Panc1 (cell line): ENCODE data around the gene PHF21A. TPM values are rescaled to one million over a fixed set of nuclear protein-coding genes. Genes with fewer than 3 reads are reported as not detected.

ENCODE experiments used
- ATAC-seq: fragments of 200-7000 bp; cut with Tn5 transposase; 2 replicates; pipeline ENCODE4 v1.9.1; 2020; ENCODE audit warnings: mild to moderate bottlenecking, moderate library complexity
- BruUV-seq: library from RNA; stranded (reverse); fragments of 400-500 nt; replicated peaks from 2 replicates; lab custom pipeline; 2021; lab: Mats Ljungman, UMichigan
- CTCF ChIA-PET: fragments of 300-600 bp; sonication (Branson Sonifier 250); formaldehyde crosslinking; loops from one replicate; lab custom pipeline; 2022; ENCODE audit warnings: antibody characterized with exemption; lab: Charles Lee
- POLR2A ChIA-PET: fragments of 300-600 bp; sonication (Branson Sonifier 250); formaldehyde crosslinking; loops from one replicate; lab custom pipeline; 2022; ENCODE audit warnings: antibody characterized with exemption; lab: Charles Lee
- DNase-seq: peaks from one replicate; pipeline ENCODE4 v3.0.0-alpha.2; 2010; ENCODE audit warnings: low read depth, low spot score
- H3K27ac ChIP-seq: 2 replicates; pipeline ENCODE4 v1.5.1; 2011; ENCODE audit warnings: mild to moderate bottlenecking, low read length, inconsistent platforms
- H3K27me3 ChIP-seq: fragments of 200-500 bp; sonication (Bioruptor generic); 2 replicates; pipeline ENCODE4 v1.6.0; 2014; ENCODE audit warnings: low read length, inconsistent platforms; ENCODE audit not compliant: control insufficient read depth, insufficient read depth
- H3K36me3 ChIP-seq: fragments of 200-500 bp; sonication (Bioruptor generic); 2 replicates; pipeline ENCODE4 v1.5.1; 2014; ENCODE audit warnings: inconsistent platforms, mild to moderate bottlenecking, low read length, moderate library complexity; ENCODE audit not compliant: control insufficient read depth, insufficient read depth
- H3K4me1 ChIP-seq: 2 replicates; pipeline ENCODE4 v1.5.1; 2011; ENCODE audit warnings: inconsistent platforms, mild to moderate bottlenecking, low read length, moderate library complexity; ENCODE audit not compliant: control insufficient read depth, insufficient read depth
- H3K4me3 ChIP-seq, 2 experiments: 2 replicates each; pipeline ENCODE4 v1.5.1; 2011 to 2012; ENCODE audit warnings: low read depth in 2 of 2, low read length in 2 of 2, mild to moderate bottlenecking in 2 of 2, inconsistent platforms in 1 of 2, moderate library complexity in 1 of 2
- H3K9me3 ChIP-seq: fragments of 200-500 bp; sonication (Bioruptor generic); 2 replicates; pipeline ENCODE4 v1.5.1; 2014; ENCODE audit warnings: low read depth, mild to moderate bottlenecking, inconsistent platforms, low read length, moderate library complexity; ENCODE audit not compliant: control insufficient read depth, insufficient read depth
- CTCF ChIP-seq: fragments of 450-650 bp; IDR thresholded peaks from 2 replicates; pipeline ENCODE4 v1.5.1; 2017; ENCODE audit warnings: mild to moderate bottlenecking
- POLR2AphosphoS5 ChIP-seq: IDR thresholded peaks from 2 replicates; pipeline ENCODE4 v1.6.1; 2012; ENCODE audit warnings: mild to moderate bottlenecking, low read depth, low read length, moderate library complexity
- REST ChIP-seq, 2 experiments: IDR thresholded peaks; 2 replicates each; pipeline ENCODE4 v1.6.1; 2011 to 2012; ENCODE audit warnings: low read depth in 2 of 2, control low read depth in 1 of 2, low read length in 1 of 2, mild to moderate bottlenecking in 1 of 2, moderate library complexity in 1 of 2; ENCODE audit not compliant: insufficient read depth in 1 of 2
- SIN3A ChIP-seq: IDR thresholded peaks from 2 replicates; pipeline ENCODE4 v1.6.1; 2012; ENCODE audit warnings: low read depth, mild to moderate bottlenecking, low read length, moderate library complexity, borderline replicate concordance; ENCODE audit not compliant: insufficient read depth
- TCF7L2 ChIP-seq: IDR thresholded peaks from 2 replicates; pipeline ENCODE4 v1.6.1; 2011; ENCODE audit warnings: mild to moderate bottlenecking, low read depth, low read length, inconsistent platforms
- in situ Hi-C: cut with HindIII; loops from 2 replicates; pipeline ENCODE4 v1.10.0; 2016; ENCODE audit warnings: low sequenced_read_pairs, low pct_unique_long_range_greater_than_20kb
- intact Hi-C: fragments of 100-400 bp; cut with micrococcal nuclease; formaldehyde crosslinking; loops from one replicate; pipeline ENCODE4 v1.10.0; 2022; ENCODE audit not compliant: unreplicated experiment
- total RNA-seq: library from RNA; stranded (reverse); gene quantifications from one replicate; pipeline ENCODE4 v1.2.1, GENCODE V29; 2021; ENCODE audit not compliant: unreplicated experiment

Gene PHF21A
- total RNA-seq, 1 experiment from 2014 or later: 45.7 TPM

- TF ChIP-seq SIN3A: 0 out of 2 replicates have a peak, but pooled peaks have one; percentile 53
- no peak for TF ChIP-seq TCF7L2
- POLR2A ChIA-PET: no interaction called here
- no peaks in the 10 kb centered on the region for H3K9me3 ChIP-seq
- BruUV-seq: no TSS peak
- CTCF ChIA-PET: no interaction called here
- in situ Hi-C loops (no loop called here), intact Hi-C loops (loop anchor here (5.0 kb wide), 1 partner anchor 118 kb away; no protein-coding TSS in a partner anchor)
- no peaks in the 10 kb centered on the region for H3K27me3 ChIP-seq
- no peak for ATAC-seq
- DNase-seq: no peak
- peaks cover 30% of the 10 kb centered on the region for H3K4me1 ChIP-seq
- peaks cover 3% of the 10 kb centered on the region; the same call in 1 of the 2 replicates for H3K36me3 ChIP-seq
- peak overlapping the region; percentile 72 for H3K27ac ChIP-seq
- H3K4me3 ChIP-seq: peak overlapping the region; percentile 82 to 91
Measured at GRCh38 chr11:46119352-46120216, 1.7 kb downstream of the PHF21A start.

GRCh38 chr11:46118702-46119351 lies 2.4 kb downstream of the PHF21A start:
- ATAC-seq (no peak), DNase-seq (no peak)
- no peaks in the 10 kb centered on the region for H3K9me3 ChIP-seq
- no peak for TF ChIP-seq POLR2AphosphoS5
- no peak for TF ChIP-seq TCF7L2
- TF ChIP-seq SIN3A: no peak
- TF ChIP-seq REST (IDR thresholded peaks at IDR 0.05; ENCODE audit: insufficient read depth in 1 of 2, low read depth in 2 of 2, low read length in 1 of 2): no peak
- no peak for TF ChIP-seq CTCF
- peaks cover 3% of the 10 kb centered on the region; the same call in 1 of the 2 replicates for H3K36me3 ChIP-seq
- CTCF ChIA-PET: no interaction called here
- intact Hi-C loops (no loop called here), in situ Hi-C loops (no loop called here)
- POLR2A ChIA-PET: interaction anchor here (0.7 kb wide), 1 partner anchor 196 kb away, joined by 3 read pairs; no protein-coding TSS in a partner anchor
- H3K4me1 ChIP-seq: peaks cover 35% of the 10 kb centered on the region
- TSS peak; percentile 60 for BruUV-seq
- H3K27ac ChIP-seq: peak overlapping the region; percentile 72
- no peaks in the 10 kb centered on the region for H3K27me3 ChIP-seq
- peak overlapping the region; percentile 82 to 91 for H3K4me3 ChIP-seq
